Measurements from ENCODE around the gene CACFD1.

The CACFD1 gene

GRCh38 chr9:133518706-133519449 lies 59.1 kb downstream of the CACFD1 start:
- DNase-seq, result no peak

GRCh38 chr9:133519693-133520092 lies 59.9 kb downstream of the CACFD1 start:
- no peak for DNase-seq

GRCh38 chr9:133520121-133520835 lies 60.5 kb downstream of the CACFD1 start:
- DNase-seq, result no peak

All from AML-193 (cell line).